ENCODE measurements around the gene SPRR2A. TPM values are rescaled to one million over a fixed set of nuclear protein-coding genes. Genes with fewer than 3 reads are reported as not detected.

Gene SPRR2A
- total RNA-seq, 1 experiment from 2014 or later: not detected

DNA sequence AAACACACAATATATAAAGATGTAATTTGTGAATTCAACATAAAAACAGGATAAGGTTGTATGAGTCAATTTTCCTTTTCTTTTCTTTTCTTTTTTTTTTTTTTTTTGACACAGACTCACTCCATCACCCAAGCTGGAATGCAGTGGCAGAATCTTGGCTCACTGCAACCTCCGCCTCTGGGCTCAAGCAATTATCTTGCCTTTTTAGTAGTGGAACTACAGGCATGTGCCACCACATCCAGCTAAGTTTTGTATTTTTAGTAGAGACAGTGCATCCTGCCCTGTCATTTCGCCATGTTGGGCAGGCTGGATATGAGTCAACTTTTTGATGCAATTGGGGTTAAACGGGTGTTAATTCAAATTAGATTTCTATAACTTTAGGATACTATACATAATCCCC is 24.4 kb upstream of the SPRR2A start:
- H2BK15ac ChIP-seq (ENCODE audit: low read depth, low read length): no peak overlapping the region
- Mint-ChIP-seq H3K27ac (no peak overlapping the region), H3K9me3 (peaks cover 14 to 18% of the 10 kb centered on the region in 2 experiments), H3K4me3 (no peak overlapping the region), H3K36me3 (ENCODE audit: insufficient read depth in 1 of 3, low read depth in 3 of 3) (peaks cover 0 to 7% (median 0%) of the 10 kb centered on the region in 3 experiments; a peak in 2 of 7 replicates), H3K27me3 (ENCODE audit: low read depth) (no peaks in the 10 kb centered on the region; the same call in 1 of the 2 replicates), H3K4me1 (peaks cover 3 to 7% of the 10 kb centered on the region in 2 experiments)
- no peak overlapping the region for H3K23ac ChIP-seq (ENCODE audit: insufficient read length, low read depth, low read length)
- H3K4me1 ChIP-seq (ENCODE audit: insufficient read depth, low read length): no peaks in the 10 kb centered on the region
- no peak overlapping the region for H3K14ac ChIP-seq (ENCODE audit: insufficient read depth, low read length)
- H3K56ac ChIP-seq (ENCODE audit: insufficient read length, low read depth, low read length): no peak overlapping the region
- no peak overlapping the region for H4K8ac ChIP-seq (replicated peaks; ENCODE audit: insufficient read length, low read depth, low read length)
- DNase-seq: no peak
- no peak overlapping the region for H3K9ac ChIP-seq (ENCODE audit: extremely low read depth, insufficient read length, low read length)
- TF ChIP-seq, protein P1, sequence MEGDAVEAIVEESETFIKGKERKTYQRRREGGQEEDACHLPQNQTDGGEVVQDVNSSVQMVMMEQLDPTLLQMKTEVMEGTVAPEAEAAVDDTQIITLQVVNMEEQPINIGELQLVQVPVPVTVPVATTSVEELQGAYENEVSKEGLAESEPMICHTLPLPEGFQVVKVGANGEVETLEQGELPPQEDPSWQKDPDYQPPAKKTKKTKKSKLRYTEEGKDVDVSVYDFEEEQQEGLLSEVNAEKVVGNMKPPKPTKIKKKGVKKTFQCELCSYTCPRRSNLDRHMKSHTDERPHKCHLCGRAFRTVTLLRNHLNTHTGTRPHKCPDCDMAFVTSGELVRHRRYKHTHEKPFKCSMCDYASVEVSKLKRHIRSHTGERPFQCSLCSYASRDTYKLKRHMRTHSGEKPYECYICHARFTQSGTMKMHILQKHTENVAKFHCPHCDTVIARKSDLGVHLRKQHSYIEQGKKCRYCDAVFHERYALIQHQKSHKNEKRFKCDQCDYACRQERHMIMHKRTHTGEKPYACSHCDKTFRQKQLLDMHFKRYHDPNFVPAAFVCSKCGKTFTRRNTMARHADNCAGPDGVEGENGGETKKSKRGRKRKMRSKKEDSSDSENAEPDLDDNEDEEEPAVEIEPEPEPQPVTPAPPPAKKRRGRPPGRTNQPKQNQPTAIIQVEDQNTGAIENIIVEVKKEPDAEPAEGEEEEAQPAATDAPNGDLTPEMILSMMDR (conservative IDR thresholded peaks at IDR 0.05): no peak
- no peaks in the 10 kb centered on the region for H3K27me3 ChIP-seq (ENCODE audit: insufficient read depth, low read length)
- H4K91ac ChIP-seq (ENCODE audit: insufficient read length, low read depth, low read length): no peak overlapping the region
- no peak overlapping the region for H2BK12ac ChIP-seq (ENCODE audit: insufficient read length, low read depth, low read length)
- no peaks in the 10 kb centered on the region for H4K20me1 ChIP-seq (ENCODE audit: control insufficient read depth, insufficient read depth, insufficient read length)
- H2BK20ac ChIP-seq (ENCODE audit: low read depth, low read length, poor library complexity, severe bottlenecking): no peak overlapping the region
- H3K18ac ChIP-seq (ENCODE audit: insufficient read length, low read depth, low read length): no peak overlapping the region
- H3K4ac ChIP-seq (ENCODE audit: low read depth, low read length): no peak overlapping the region
- H3K79me2 ChIP-seq (ENCODE audit: insufficient read depth, low read length): no peaks in the 10 kb centered on the region
- no peaks in the 10 kb centered on the region for H3K23me2 ChIP-seq (ENCODE audit: insufficient read length, low read depth, low read length, poor library complexity, severe bottlenecking)
- no peak overlapping the region for H3T11ph ChIP-seq (ENCODE audit: low read length)
- H2AFZ ChIP-seq (ENCODE audit: low read length): no peak overlapping the region
- no peak overlapping the region for H2AK5ac ChIP-seq (ENCODE audit: insufficient read length, low read length)
- H4K5ac ChIP-seq (ENCODE audit: insufficient read length, low read depth, low read length): no peak overlapping the region
- H2BK120ac ChIP-seq (ENCODE audit: low read depth, low read length, poor library complexity, severe bottlenecking): no peak overlapping the region
- no peaks in the 10 kb centered on the region for H3K79me1 ChIP-seq (ENCODE audit: insufficient read depth, low read depth, low read length, poor library complexity, severe bottlenecking)
- H3K27ac ChIP-seq (ENCODE audit: insufficient read length, low read depth, low read length): no peak overlapping the region
- no peaks in the 10 kb centered on the region for H3K9me3 ChIP-seq (ENCODE audit: control insufficient read depth, low read depth, low read length)
- WGBS (ENCODE audit: extremely low coverage, insufficient read length, low lambda C conversion rate): no CpG with 5 or more reads among the region's 3 CpGs
- H3K4me2 ChIP-seq (ENCODE audit: insufficient read depth, insufficient read length, low read length): no peak overlapping the region
- H2BK5ac ChIP-seq (ENCODE audit: insufficient read length, low read length): no peak overlapping the region
